GM08714 (cell line): ENCODE results near the gene INTS2.
"Not testable (repeated sequence)": the region's sequence is repeated elsewhere in the genome, so short reads cannot be mapped to it uniquely, and the experiment has no call there.

Experiments used
- H3K4me3 ChIP-seq: fragments of 200-500 bp; sonication (Bioruptor generic); 2 replicates; pipeline ENCODE4 v1.5.1; 2014; ENCODE audit warnings: mild to moderate bottlenecking, low read length, inconsistent platforms
- ZNF274 ChIP-seq: IDR thresholded peaks from 2 replicates; pipeline ENCODE4 v1.6.1; 2012; ENCODE audit warnings: mild to moderate bottlenecking, low read depth, low read length

INTS2 gene

DNA sequence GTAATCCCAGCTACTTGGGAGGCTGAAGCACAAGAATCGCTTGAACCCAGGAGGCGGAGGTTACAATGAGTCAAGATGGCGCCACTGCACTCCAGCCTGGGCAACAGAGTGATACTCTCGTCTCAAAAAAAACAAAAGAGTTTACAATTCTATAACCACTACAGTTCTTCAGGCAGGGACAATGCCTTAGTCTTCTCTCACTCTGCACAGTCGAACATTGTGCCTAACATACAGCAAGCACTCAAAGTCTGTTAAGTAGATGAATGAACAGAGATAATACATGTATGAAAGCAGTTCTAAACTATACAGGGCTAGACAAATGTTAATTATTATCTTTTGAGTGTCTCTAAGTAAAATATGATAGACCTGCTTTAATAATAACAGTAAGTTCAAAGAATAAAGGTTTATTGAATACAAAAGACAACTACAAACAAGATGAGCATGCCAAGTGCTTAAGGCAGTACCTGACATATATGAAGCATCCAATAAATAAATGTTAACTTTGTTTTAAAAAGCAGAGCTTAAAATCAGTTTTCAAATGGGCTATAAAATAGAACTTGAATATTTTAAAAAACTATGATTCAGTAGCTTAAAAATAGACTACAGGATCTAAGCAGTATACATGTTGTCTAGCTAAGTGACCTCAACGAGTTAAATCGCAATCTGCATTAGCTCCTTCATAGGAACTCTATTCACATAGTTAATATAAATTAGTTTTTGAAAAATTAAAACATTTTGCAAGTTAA, 19.3 kb downstream of the INTS2 start:
- H3K4me3 ChIP-seq: no peak overlapping the region
- no peak for TF ChIP-seq ZNF274

DNA sequence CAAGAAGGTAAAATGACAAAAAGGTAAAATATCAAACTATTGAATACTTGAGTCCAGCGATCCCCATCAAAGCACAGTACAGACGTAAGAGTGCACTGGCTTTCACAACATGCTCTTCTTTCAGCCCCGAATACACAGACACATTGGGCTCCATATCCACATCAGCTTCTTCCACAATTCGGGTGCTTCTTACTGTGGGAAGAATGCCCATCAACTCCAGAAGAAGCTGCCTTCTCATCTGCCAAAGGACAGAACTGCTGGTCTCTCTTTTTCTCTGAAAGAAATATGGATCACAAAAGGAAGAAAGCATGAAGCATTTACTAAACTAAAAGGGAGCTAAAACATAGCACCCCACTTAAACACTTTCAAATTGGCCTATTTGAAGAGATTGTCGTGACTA, 20.4 kb downstream of the INTS2 start:
- H3K4me3 ChIP-seq: no peak overlapping the region
- TF ChIP-seq ZNF274: no peak

DNA sequence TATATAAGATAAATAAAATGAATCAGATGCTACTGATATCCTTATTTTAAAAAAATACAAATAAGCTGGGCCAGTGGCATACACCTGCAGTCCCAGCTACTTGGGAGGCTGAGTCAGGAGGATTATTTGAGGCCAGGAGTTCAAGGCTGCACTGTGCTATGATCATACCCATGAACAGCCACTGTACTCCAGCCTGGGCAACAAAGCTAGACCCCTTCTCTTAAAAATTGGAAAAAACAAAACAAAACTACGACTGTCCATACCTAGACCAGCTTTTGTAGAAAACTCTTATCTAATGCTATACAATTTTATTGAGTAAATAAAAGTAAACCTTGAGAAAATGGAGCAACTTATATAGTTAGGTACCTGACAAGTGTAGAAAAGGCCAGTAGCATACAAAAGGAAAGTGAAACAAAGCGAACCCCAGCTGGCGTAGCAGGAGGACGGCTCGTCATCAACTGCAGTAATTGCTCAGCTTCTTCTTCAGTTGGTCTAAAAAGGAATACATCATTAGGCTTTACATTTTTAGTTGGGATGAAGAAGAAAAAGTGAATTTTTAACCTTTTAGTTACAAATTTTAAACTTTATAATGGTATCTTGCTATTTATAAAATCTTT, 23.6 kb downstream of the INTS2 start:
- H3K4me3 ChIP-seq: no peak overlapping the region
- no peak for TF ChIP-seq ZNF274

DNA sequence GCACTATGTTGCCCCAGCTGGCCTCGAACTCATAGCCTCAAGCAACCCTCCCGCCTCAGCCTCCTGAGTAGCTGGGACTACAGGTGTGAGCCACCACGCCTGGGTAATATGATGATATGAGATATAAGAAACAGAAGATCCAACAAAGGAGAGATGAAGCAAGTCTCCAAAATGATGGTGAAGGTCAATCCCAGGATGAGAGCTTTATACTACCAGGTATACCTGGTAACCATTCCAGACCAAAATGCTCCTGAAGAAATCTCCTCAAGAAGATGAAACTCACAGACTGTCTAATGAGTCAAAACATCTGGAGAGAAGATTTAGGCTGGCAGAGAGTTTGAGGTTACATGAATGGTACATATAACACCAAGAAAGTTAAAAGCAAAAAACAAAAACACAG, 24.5 kb downstream of the INTS2 start:
- no peak for TF ChIP-seq ZNF274

DNA sequence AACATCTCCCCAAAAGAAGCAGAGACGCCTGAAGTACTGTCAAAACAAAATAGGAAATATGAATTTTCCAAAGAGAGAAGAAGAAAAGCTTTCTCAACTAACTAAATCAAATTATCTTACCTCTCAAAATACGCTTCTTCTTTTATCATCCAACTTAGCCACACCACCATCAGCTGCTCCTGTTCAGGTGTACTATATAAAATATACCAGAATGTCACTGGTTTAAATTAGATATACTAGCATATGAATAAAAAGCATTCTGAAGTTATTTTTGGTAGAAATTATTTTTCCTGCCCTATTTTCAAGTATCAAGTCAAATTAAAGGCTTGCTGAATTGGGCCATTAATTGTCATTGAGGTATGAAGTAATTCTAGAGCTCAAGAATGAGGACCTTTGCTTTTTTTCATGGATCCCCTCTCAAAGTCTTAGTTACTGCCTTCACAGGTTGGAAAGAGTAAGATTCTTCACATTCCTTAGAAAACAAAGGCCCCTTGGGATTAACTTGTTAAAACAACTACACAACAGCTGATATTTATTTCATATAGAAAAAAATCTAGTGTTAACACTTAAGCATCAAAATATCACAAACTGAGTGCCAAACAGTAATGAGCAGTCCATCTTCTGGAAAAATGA, 30.1 kb downstream of the INTS2 start:
- H3K4me3 ChIP-seq: no peak overlapping the region
- no peak for TF ChIP-seq ZNF274

More for the DNA sequence above, 24.5 kb downstream of the INTS2 start:
- H3K4me3 ChIP-seq: no peak overlapping the region

DNA sequence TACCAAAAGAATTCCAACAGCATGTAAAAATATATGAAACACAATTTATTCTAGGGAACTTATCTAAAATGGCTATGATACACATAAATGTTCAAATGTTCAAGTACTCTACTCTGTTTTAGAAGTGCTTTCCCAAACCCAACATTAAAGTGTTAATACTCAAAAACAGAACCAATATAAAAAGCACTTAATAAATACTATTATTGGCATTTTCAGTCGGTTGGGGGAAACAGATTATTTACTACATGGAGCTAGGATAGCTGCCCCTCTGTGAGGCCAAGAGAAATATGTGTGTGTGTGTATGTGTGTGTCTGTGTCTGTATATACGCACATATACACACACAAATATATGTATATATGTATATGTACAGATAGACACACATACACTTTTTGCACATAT, 32.4 kb downstream of the INTS2 start:
- no peak for TF ChIP-seq ZNF274
- no peak overlapping the region for H3K4me3 ChIP-seq

DNA sequence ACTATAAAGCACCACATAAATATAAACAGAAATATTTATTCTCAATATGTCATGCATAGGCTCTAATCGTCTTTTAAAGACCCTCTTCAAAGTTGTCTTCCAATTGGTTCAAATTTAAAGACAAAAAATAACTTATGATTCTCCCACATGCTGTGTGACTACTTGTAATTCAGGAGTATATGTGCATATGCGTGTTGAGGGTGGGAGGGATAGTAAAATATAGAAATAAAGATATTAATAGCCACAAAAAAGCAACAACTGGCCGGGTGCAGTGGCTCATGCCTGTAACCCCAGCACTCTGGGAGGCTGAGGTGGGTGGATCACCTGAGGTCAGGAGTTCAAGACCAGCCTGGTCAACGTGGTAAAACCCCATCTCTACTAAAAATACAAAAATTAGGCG, 33.5 kb downstream of the INTS2 start:
- H3K4me3 ChIP-seq: not testable (repeated sequence)

DNA sequence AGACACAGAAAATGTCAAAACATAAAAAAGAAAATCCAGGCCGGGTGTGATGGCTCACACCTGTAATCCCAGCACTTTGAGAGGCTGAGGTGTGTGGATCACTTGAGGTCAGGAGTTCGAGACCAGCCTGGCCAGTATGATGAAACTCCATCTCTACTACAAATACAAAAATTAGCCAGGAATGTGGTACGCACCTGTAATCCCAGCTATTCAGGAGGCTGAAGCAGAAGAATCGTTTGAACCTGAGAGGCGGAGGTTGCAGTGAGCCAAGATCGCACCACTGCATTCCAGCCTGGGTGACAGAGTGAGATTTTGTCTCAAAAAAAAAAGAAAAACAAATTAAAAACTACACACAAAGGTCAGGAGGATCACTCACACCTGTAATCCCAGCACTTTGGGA, 40.0 kb downstream of the INTS2 start:
- not testable (repeated sequence) for H3K4me3 ChIP-seq

DNA sequence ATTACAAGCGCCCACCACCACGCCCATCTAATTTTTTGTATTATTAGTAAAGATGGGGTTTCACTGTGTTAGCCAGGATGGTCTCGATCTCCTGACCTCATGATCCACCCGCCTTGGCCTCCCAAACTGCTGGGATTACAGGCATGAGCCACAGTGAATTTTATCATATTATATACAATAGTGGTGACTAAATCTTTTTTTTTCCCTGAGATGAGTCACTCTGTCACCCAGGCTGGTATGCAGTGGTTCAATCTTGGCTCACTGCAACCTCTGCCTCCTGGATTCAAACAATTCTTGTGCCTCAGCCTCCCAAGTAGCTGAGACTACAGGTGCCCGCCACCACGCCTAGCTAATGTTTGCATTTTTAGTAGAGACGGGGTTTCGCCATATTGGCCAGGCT, 41.9 kb downstream of the INTS2 start:
- not testable (repeated sequence) for H3K4me3 ChIP-seq

DNA sequence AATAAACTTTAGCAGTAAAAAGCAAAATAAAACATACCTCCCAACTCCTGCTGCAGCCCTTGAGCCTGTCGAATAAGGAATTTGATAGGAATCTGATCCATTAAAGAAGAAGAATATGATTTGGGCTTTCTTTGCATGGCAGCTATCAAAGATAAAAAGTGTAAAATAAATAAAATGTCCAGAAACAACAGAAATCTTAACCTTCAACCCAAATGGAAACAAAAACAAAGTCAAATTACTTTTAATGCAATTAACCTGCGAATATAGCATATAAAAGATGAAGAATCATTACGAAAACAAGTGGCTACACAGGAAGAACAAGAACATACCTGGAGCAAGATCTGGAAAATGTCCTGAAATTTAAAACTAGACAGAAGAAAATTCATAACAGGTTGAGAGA, 42.9 kb downstream of the INTS2 start:
- TF ChIP-seq ZNF274: no peak
- H3K4me3 ChIP-seq: no peak overlapping the region

DNA sequence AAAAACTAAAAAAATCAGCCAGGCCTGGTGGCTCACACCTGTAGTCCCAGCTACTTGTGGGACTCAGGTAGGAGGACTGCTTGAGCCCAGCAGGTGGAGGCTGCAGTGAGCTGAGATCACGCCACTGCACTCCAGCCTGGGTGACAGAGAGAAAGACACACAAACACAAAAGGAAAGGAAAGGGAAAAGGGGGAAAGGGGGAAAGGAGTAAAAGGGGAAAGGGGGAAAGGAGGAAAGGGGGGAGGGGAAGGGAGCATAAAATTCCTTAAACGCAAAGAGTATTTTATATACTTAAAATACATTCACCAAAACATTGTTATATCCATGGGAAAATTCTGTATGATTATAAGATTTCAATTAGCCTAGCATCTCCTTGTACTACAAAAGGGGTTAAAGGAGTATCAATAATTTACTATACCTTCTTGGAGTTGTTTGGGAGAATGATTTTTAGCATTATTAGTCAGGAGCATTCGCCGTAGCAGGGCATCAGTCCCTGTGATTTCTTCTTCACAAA, 47.1 kb downstream of the INTS2 start:
- H3K4me3 ChIP-seq: no peak overlapping the region
- no peak for TF ChIP-seq ZNF274

DNA sequence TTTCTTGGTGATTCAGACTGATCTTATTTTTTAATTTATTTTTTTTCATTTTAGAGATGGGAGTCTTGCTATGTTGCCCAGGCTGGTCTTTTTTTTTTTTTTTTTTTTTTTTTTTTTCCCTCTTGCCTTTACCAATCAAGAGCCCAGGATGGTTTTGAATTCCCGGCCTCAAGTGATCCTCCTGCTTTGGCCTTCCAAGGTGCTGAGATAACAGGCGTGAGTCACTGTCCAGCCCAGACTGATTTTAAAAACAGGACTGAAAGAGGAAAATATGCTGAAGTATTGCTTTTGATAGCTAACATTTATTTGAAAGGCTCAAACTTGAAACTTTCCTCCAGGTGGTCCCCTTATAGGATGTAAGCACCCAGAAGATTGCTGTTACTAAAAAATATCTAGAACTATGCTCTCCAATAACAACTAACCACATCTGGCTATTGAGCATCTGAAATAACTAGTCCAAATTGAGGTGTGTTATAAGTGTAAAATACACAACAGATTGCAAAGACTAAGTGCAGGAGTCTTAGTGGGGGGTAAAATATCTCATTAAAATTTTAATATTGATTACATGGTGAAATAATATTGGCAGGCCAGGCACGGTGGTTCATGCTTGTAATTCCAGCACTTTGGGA, 48.7 kb downstream of the INTS2 start:
- no peak for TF ChIP-seq ZNF274
- no peak overlapping the region for H3K4me3 ChIP-seq

DNA sequence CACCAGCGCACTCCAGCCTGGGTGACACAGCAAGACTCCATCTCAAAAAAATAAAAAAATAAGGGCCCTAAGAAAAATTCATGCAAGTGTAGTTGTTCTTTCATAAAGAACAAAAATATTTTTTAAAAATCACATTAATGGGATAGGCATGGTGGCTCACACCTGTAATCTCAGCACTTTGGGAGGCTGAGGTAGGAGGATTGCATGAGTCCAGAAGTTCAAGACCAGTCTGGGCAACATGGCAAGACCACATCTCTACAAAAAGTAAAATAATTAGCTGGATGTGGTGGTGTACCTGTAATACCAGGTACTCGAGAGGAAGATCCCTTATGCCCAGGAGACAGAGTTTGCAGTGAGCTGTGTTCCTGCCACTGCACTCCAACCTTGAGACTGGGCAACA, 49.3 kb downstream of the INTS2 start:
- H3K4me3 ChIP-seq: no peak overlapping the region
- TF ChIP-seq ZNF274: no peak

DNA sequence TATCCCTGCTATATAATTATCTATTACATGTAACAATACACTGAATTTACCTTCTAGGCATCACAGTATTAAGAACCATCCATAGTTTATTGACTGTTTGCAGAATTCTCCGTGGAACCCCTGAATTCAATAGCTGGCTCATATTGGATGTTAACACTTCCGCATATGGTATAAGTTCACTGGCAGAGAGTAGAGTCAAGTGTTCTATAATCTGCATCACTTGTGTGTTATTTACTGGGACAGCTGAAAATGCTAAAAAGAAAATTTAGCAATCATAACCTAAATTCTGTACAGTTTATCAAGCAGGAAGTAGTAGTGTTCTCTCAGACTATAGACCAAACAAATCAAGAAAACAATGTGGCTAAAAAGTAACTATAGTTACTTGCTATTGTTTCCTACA, 49.9 kb downstream of the INTS2 start:
- no peak for TF ChIP-seq ZNF274
- no peak overlapping the region for H3K4me3 ChIP-seq

DNA sequence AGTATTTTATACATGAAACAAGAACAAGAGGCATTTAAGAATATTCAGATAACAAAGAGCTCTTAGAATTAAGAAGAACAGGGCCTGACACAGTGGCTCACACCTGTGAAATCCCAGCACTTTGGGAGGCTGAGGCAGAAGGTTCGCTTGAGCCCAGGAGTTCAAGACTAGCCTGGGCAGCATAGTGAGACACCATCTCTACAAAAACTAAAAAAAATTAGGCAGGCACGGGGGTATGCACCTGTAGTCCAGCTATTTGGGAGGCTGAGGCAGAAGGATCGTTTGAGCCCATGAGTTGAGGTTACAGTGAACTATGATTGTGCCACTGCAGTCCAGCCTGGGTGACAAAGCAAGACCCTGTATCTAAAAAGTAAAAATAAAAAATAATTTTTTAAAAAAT, 52.0 kb downstream of the INTS2 start:
- no peak for TF ChIP-seq ZNF274
- no peak overlapping the region for H3K4me3 ChIP-seq

DNA sequence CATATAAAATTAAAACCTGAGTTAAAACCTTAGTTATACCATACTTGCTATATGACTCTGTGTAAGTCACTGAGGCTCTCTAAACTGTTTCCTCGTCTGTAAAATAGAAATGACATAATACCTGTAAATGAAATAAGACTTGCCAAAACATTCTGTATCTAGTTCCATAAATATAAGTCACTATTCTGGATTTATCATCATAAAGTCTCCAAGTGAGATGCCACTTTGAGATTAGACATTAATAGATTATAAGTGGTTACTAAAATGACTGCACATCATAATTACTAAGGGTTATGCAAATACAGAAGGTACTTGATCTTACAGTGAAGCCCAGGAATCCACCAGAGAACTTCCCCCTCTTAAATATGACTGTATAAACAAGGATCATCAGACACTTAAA, 52.5 kb downstream of the INTS2 start:
- no peak for TF ChIP-seq ZNF274
- no peak overlapping the region for H3K4me3 ChIP-seq
